Glomerular endothelial cell (primary cell): Measurements from ENCODE around the gene SLC13A5. TPM values are rescaled to one million over a fixed set of nuclear protein-coding genes. Genes with fewer than 3 reads are reported as not detected.
"Not testable (repeated sequence)": the region's sequence is repeated elsewhere in the genome, so short reads cannot be mapped to it uniquely, and the experiment has no call there.

Source experiments
- DNase-seq: peaks from one replicate; pipeline ENCODE4 v3.0.0-alpha.2; 2011; ENCODE audit warnings: low read depth, low spot score; ENCODE audit errors: extremely low read depth
- total RNA-seq: library from RNA; depleted of rRNA; stranded (reverse); fragments of >200 nt; gene quantifications from 2 replicates; pipeline ENCODE4 v1.2.3, GENCODE V29; 2015

The SLC13A5 gene
- total RNA-seq, 1 donor from 2014 or later: not detected

DNA sequence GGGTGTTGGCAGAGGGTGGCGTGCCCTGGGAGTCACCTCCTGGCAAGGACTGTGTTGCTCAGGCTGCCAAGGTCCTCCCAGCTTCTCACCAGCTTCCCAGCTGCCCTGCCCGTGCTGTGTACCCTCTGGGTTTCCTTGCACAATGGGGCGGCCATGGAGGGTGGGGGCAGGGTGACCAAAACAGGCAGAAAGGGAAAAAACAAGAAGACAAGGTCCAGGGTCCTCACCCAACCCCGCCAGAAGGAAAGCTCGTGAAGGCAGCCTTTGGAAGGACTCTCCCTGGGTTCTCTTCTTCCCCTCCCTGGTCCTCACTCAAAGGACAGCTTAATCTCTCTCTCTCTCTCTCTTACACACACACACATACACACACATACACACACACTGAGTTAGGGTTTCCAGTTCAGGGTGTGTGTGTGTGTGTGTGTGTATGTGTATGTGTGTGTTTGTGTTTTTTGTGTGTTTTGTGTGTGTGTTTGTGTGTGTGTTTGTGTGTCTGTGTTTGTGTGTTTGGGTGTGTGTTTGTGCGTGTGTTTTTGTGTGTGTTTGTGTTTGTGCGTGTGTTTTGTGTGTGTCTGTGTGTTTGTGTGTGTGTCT, 2.0 kb downstream of the SLC13A5 start:
- DNase-seq: no peak

- DNase-seq: no peak
Observed at GRCh38 chr17:6710317-6710716, 2.9 kb downstream of the SLC13A5 start.

DNA sequence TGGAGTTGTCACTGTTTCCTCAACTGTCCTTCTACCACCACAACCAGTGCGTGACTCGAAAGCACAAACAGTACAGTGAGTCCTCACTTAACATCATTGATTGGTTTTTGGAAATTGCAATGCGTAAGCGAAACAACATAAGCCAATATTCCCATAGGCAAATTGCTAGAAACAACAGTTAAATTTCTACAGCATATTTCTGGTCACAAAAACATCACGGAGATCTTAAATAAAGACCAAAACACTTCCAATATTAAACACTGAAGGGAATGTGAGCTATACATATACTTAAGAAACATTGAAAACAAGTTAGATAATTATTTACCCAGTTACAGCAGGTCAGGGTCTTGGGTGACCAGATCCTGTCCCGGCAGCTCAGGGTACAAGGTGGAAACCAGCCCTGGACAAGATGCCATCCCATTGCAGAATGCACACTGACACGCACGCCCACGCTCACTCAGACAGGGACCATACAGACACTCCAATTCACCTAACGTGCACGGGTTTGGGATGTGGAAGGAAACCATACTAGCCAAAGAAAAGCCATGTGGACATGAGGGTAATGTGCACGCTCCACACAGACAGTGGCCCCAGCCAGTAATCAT, 4.7 kb downstream of the SLC13A5 start:
- no peak for DNase-seq

DNA sequence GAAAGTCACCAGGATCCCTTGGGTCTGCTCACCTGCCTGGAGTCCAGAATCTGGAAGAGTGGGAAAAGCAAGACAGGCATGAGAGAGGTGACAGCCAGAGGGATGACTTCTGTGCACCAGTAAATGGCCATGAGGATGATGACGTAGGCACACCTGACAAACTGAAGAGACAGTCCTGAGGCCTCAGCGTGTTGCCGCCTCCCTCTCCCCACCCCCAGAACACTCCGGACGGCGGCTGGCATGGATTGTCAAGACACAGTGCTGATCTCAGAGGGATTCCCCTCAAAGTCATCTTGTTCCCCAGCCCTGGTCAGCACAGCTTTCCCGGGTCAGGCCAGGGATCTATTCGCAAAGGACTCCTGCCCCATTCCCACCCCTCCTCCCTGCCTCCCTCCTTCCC, 6.2 kb downstream of the SLC13A5 start:
- no peak for DNase-seq

DNA sequence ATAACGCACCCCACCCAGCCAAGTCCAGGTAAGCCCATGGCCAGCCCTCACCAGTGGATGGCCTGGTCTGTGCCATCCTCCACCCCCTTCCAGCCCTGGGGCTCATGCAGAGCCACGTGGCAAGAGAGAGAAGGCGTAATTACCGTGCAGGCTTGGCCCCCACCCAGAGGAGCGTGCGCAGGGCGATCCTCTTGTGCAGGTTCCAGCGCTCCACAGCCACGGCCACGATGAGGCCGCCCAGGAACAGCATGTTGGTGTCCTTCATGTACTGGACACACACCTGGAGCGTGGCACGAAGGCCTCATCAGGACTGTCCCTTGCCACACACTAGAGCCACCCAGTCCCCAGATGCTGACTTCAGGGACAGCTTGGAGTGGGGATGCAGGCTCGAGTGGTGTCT, 6.7 kb downstream of the SLC13A5 start:
- no peak for DNase-seq

- DNase-seq: no peak
Observed at GRCh38 chr17:6704470-6705052, 8.6 kb downstream of the SLC13A5 start.

DNA sequence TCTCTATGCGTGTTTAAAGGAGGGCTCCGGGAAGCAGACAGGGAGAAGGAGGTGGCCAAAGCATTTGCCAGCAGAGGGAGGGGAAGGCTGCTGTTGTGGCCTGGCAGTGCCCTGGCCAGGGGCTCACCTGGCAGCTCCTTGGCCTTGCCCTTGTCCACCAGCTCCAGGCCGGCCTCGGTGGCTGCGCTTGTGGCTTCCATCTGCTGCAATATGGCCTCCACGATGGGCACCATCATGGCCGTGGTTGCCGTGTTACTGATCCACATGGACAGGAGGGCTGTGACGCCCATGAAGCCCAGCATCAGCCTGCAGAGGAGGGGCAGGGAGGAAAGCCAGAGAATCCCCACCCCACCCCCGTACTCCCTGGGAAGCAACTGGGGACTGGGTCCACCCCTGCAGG, 9.4 kb downstream of the SLC13A5 start:
- DNase-seq: no peak

- no peak for DNase-seq
Observed at GRCh38 chr17:6702567-6703215, 10.5 kb downstream of the SLC13A5 start.

DNA sequence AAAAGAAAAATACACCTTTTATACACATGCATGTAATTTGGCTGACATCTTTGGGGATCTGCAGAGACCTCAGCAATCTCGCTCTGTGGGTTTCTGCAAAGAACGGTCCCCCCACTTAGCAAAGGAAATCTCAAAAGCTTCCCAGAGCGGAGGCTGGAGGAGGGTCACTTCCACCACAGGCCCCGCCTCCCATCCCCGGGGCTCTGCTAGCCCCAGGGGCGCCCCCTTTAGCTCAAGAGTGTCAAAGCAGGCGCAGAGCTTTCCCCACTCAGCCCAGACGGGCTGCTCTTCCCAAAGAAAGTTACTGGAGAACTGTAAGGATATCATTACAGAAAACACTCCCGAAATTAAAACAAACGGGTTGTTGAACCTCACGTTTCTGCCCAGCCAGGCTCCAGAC, 11.4 kb downstream of the SLC13A5 start:
- DNase-seq: no peak

DNA sequence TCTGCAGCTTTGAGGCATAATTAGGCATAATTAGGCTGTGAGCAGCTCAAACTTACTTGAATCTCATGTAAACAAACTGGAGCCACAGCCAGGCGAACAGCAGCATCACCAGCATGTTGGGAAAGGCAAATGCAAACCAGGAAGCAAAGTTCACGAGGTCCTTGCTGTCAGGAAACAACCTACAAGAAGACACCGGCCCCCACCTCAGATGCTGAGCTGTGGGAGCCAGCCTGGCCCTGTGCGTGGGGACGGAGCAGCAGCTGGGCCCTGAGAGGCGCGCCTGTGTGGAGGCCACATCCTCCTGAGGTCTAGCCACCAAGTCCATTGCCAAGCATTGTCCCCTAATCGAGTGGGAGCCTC, 12.2 kb downstream of the SLC13A5 start:
- no peak for DNase-seq

DNA sequence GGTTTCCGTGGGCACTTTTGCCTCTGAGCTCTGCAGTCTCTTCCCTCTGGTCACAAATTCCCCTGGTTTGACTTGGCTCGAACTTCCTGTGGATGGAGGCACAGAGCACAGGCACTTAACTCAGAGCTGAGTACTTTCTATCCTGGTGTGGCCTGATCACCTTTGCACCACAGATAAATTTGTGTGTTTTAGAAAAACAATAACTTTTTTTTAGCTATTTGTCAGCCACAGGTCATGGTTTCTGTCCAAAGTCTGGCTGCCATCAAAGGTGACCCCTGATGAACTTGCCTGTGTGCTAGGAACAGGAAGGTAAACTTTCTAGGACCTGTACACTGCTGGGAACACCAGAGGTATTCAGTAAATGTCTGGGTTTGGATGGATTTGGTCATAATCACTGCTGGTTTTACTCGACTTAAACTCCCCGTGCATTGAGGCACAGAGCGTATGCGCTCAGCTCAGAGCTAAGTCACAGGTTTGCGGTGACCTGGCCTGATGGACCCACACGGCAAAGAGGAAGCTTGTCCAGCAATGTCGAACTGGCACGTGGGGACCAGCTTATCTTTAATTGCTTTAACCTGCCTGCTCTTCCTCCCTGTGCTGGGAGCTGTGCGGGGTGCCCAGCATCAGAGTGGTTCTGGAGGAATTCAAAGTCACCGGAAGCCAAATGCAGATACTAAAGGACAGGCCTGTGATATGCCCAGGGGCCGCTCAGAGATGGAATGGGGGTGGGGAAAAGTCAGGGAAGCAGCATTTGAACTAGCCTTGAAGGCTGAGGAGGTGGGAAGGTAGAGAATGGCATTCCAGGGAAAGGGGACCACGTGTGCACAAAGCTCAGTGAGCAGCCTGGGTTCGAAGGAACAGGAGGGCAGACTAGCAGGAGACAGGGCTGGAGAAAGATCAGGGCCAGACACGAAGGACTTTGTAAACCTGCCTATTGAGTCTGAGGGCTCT, 12.9 kb downstream of the SLC13A5 start:
- no peak for DNase-seq

- DNase-seq: no peak
Observed at GRCh38 chr17:6698004-6698403, 15.2 kb downstream of the SLC13A5 start.

- DNase-seq: no peak
Observed at GRCh38 chr17:6696906-6697305, 16.3 kb downstream of the SLC13A5 start.

GRCh38 chr17:6695565-6695964, 17.6 kb downstream of the SLC13A5 start:
- no peak for DNase-seq

GRCh38 chr17:6695051-6695450, 18.1 kb downstream of the SLC13A5 start:
- no peak for DNase-seq

- not testable (repeated sequence) for DNase-seq
Observed at GRCh38 chr17:6691958-6692357, 21.2 kb downstream of the SLC13A5 start.

DNA sequence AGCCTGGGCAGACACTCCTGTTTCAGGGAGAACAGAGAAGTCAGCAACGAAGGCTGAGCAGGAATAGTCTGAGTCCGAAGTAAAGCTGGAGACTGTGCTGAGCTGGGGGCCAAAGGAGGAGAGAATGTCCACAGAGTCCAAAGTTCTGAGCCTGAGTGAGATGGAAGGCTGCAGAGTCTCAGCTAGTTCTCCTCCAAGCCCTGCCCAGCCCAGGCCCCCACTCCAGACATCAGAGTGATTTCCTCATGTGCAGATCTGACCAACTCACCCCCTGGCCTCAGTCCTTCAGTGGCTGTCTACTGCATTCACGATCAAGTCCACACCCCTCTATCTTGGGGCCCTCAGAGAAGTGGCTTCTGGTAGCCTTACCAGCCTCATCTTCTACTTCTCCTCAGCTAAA, 21.6 kb downstream of the SLC13A5 start:
- no peak for DNase-seq

- DNase-seq: no peak
Observed at GRCh38 chr17:6690641-6691040, 22.5 kb downstream of the SLC13A5 start.

DNA sequence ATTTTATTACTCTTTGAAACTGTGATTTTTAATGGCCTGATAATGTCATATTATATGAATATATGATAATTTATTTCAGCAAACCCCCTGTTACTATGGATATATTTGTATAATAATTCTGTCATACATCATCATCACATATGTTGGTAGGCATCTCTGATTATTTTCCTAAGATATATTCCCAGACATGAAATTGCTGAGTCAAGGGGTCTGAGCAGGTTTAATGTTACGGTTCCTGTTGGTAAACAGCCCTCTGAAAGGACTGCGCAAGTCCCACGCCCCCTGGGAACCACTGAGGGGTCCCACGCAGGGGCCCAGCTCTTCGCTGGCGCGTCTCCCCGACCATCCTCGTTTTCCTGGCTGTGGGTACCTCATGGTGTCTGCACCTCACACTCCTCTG, 24.2 kb downstream of the SLC13A5 start:
- no peak for DNase-seq

- no peak for DNase-seq
Observed at GRCh38 chr17:6686026-6686425, 27.1 kb downstream of the SLC13A5 start.
